MM.1S (cell line): ENCODE data around the gene NADK.
"Not testable (repeated sequence)": the region's sequence is repeated elsewhere in the genome, so short reads cannot be mapped to it uniquely, and the experiment has no call there.

ENCODE experiments used
- DNase-seq: peaks from one replicate; pipeline ENCODE4 v3.0.0-alpha.2; 2015
- H2AFZ ChIP-seq: fragments of 300-600 bp; sonication (generic); 2 replicates; pipeline ENCODE4 v1.6.0; 2016; ENCODE audit warnings: antibody characterized with exemption, low read length
- H3F3A ChIP-seq: fragments of 300-600 bp; sonication (generic); 2 replicates; pipeline ENCODE4 v1.6.1; 2016; ENCODE audit warnings: mild to moderate bottlenecking, antibody characterized with exemption, low read length, moderate library complexity, mixed read lengths; ENCODE audit not compliant: insufficient read depth
- H3K27ac ChIP-seq: fragments of 300-600 bp; sonication (generic); 2 replicates; pipeline ENCODE4 v1.5.1; 2016; ENCODE audit warnings: mild to moderate bottlenecking, low read length
- H3K27me3 ChIP-seq: fragments of 300-600 bp; sonication (generic); replicated peaks from 2 replicates; pipeline ENCODE4 v1.6.0; 2016; ENCODE audit warnings: low read length; ENCODE audit not compliant: insufficient read depth
- H3K36me3 ChIP-seq: fragments of 300-600 bp; sonication (generic); replicated peaks from 2 replicates; pipeline ENCODE4 v1.6.1; 2016; ENCODE audit warnings: mild to moderate bottlenecking, low read length, mixed read lengths; ENCODE audit not compliant: insufficient read depth
- H3K4me1 ChIP-seq: fragments of 300-600 bp; sonication (generic); 2 replicates; pipeline ENCODE4 v1.6.1; 2016; ENCODE audit warnings: low read length, mixed read lengths
- H3K4me2 ChIP-seq: fragments of 300-600 bp; sonication (generic); 2 replicates; pipeline ENCODE4 v1.6.0; 2016; ENCODE audit warnings: low read depth, low read length
- H3K4me3 ChIP-seq: fragments of 300-600 bp; sonication (generic); 2 replicates; pipeline ENCODE4 v1.5.1; 2016; ENCODE audit warnings: low read length, mixed read lengths
- H3K79me2 ChIP-seq: fragments of 300-600 bp; sonication (generic); 2 replicates; pipeline ENCODE4 v1.6.1; 2016; ENCODE audit warnings: mixed run types, low read length, mixed read lengths
- H3K9ac ChIP-seq: fragments of 300-600 bp; sonication (generic); 2 replicates; pipeline ENCODE4 v1.6.1; 2016; ENCODE audit warnings: low read length, mixed read lengths
- H3K9me2 ChIP-seq: fragments of 300-600 bp; sonication (generic); replicated peaks from 2 replicates; pipeline ENCODE4 v1.6.1; 2016; ENCODE audit warnings: mild to moderate bottlenecking, low read length, mixed read lengths; ENCODE audit not compliant: insufficient read depth
- H3K9me3 ChIP-seq: fragments of 300-600 bp; sonication (generic); replicated peaks from 2 replicates; pipeline ENCODE4 v1.6.1; 2016; ENCODE audit warnings: mild to moderate bottlenecking, low read length, mixed read lengths; ENCODE audit not compliant: insufficient read depth
- H4K20me1 ChIP-seq: fragments of 300-600 bp; sonication (generic); 2 replicates; pipeline ENCODE4 v1.6.1; 2016; ENCODE audit warnings: mild to moderate bottlenecking, low read length, moderate library complexity, mixed read lengths; ENCODE audit not compliant: insufficient read depth
- EZH2 ChIP-seq: fragments of 300-600 bp; sonication (generic); optimal IDR thresholded peaks from 2 replicates; pipeline ENCODE3; 2017; ENCODE audit warnings: low read depth, mild to moderate bottlenecking, antibody characterized with exemption, low read length, mixed read lengths
- EZH2phosphoT487 ChIP-seq: fragments of 300-600 bp; sonication (generic); IDR thresholded peaks from 2 replicates; pipeline ENCODE4 v1.6.1; 2018; ENCODE audit warnings: antibody characterized with exemption, low read length
- TF ChIP-seq, protein P1 (sequence below): fragments of 300-600 bp; sonication (generic); IDR thresholded peaks from 2 replicates; pipeline ENCODE4 v1.5.1; 2016; ENCODE audit warnings: antibody characterized with exemption, low read length, mixed read lengths

Gene NADK

DNA sequence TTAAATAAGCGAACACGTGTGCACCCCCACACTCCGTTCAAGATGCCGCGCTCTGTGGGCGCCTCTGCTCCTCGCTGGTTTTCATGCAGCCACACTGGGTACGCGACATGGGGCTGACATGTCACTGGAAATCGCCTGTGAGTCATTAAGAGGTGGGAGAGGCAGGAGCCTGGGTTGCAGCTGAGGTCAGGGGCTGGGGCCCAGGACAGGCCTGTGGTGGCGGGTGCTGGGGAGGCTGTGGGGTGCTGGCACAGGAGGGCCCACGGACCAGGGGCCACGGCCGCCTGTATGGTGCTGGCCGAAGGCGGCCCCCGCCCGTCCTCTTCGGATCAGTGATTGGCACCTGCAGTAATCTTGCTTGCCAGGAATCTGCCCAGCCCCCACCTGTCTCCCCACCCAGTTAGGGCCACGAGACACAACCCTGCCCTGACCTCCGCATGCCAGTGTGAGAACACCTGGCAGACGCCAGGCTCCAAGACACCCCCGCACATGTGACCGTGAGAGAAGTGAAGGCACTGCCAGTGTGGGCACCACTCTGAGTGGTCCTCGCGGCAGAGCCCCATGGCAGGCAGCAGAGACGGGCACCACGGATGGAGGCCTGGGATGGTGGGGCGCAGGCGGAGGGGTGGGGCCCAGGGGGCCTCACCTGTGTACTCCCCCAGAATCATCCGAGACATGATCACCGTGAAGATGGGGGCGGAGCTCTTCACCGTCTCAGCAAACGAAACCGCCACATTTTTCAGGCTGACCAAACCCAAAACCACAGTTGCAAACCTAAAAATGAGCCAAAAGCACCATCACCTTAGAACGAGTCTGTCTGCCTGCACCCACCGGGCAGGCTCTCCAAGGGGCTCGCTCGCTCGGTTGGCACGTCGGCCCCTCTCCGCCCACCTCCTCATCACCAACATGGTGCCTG, 40.3 kb downstream of the NADK start:
- not testable (repeated sequence) for H3K4me1 ChIP-seq, H3F3A ChIP-seq, H3K9me2 ChIP-seq, H3K36me3 ChIP-seq, H3K9me3 ChIP-seq, H3K79me2 ChIP-seq, H3K27me3 ChIP-seq, H3K9ac ChIP-seq, H4K20me1 ChIP-seq, H2AFZ ChIP-seq
- peak overlapping the region; percentile 69; the same call in 1 of the 2 replicates for H3K27ac ChIP-seq
- peak overlapping the region; percentile 27; the same call in 1 of the 2 replicates for H3K4me3 ChIP-seq
- H3K4me2 ChIP-seq = peak overlapping the region; percentile 52; the same call in 1 of the 2 replicates
- DNase-seq = peak; percentile 82

DNA sequence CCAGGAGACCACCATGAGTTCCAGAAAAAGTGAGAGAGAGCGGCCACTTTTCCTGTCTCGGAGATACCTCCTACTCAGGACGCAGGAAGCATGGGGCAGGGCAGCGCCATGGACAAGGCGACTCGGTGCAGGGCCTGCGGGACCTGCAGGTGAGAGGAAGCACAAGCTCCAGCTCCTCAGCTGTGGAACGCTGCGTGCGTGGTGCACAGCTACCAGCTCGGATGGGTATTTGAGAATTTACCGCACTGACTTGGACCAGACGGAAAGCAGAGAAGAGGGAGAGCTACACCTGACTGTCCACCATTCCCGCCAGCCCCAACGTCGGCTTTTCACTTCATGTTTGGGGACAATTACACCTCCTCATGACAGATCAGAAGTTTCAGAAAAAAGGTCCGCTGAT, 45.9 kb downstream of the NADK start:
- no peak overlapping the region for H3K4me3 ChIP-seq
- no peaks in the 10 kb centered on the region for H3K9me2 ChIP-seq
- no peaks in the 10 kb centered on the region for H3K27me3 ChIP-seq
- DNase-seq = no peak
- H4K20me1 ChIP-seq = no peaks in the 10 kb centered on the region
- H3K36me3 ChIP-seq = no peaks in the 10 kb centered on the region
- H3K4me1 ChIP-seq = no peaks in the 10 kb centered on the region
- H3K9ac ChIP-seq = no peak overlapping the region
- H3K27ac ChIP-seq = no peak overlapping the region
- no peak for TF ChIP-seq EZH2phosphoT487
- TF ChIP-seq, protein P1, sequence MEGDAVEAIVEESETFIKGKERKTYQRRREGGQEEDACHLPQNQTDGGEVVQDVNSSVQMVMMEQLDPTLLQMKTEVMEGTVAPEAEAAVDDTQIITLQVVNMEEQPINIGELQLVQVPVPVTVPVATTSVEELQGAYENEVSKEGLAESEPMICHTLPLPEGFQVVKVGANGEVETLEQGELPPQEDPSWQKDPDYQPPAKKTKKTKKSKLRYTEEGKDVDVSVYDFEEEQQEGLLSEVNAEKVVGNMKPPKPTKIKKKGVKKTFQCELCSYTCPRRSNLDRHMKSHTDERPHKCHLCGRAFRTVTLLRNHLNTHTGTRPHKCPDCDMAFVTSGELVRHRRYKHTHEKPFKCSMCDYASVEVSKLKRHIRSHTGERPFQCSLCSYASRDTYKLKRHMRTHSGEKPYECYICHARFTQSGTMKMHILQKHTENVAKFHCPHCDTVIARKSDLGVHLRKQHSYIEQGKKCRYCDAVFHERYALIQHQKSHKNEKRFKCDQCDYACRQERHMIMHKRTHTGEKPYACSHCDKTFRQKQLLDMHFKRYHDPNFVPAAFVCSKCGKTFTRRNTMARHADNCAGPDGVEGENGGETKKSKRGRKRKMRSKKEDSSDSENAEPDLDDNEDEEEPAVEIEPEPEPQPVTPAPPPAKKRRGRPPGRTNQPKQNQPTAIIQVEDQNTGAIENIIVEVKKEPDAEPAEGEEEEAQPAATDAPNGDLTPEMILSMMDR = no peak
- TF ChIP-seq EZH2 = no peak
- H2AFZ ChIP-seq = no peak overlapping the region
- no peak overlapping the region for H3K4me2 ChIP-seq
- no peaks in the 10 kb centered on the region; the same call in 1 of the 2 replicates for H3F3A ChIP-seq
- H3K9me3 ChIP-seq = no peaks in the 10 kb centered on the region
- H3K79me2 ChIP-seq = peaks cover 3% of the 10 kb centered on the region; the same call in 1 of the 2 replicates

DNA sequence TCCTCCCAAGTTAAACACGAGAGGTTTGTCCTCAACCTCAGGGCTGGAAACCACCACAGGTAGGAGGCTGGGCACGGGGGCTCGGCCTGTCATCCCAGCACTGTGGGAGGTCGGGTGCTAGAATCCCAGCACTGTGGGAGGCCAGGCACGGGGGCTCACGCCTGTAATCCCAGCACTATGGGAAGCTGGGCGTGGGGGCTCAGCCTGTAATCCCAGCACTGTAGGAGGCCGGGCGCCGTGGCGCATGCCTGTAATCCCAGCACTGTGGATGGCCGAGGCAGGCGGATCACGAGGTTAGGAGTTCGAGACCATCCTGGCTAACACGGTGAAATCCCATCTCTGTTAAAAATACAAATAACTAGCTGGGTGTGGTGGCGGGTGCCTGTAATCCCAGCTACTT, 47.4 kb downstream of the NADK start:
- no peaks in the 10 kb centered on the region; the same call in 1 of the 2 replicates for H3F3A ChIP-seq
- TF ChIP-seq, protein P1 = no peak
- no peaks in the 10 kb centered on the region for H3K9me2 ChIP-seq
- no peaks in the 10 kb centered on the region for H3K36me3 ChIP-seq
- no peak overlapping the region for H3K9ac ChIP-seq
- no peak overlapping the region for H2AFZ ChIP-seq
- DNase-seq = no peak
- peaks cover 3% of the 10 kb centered on the region; the same call in 1 of the 2 replicates for H3K79me2 ChIP-seq
- no peak overlapping the region for H3K4me2 ChIP-seq
- no peaks in the 10 kb centered on the region for H3K4me1 ChIP-seq
- no peaks in the 10 kb centered on the region for H4K20me1 ChIP-seq
- no peak overlapping the region for H3K4me3 ChIP-seq
- no peak overlapping the region for H3K27ac ChIP-seq
- no peaks in the 10 kb centered on the region for H3K27me3 ChIP-seq
- H3K9me3 ChIP-seq = no peaks in the 10 kb centered on the region

DNA sequence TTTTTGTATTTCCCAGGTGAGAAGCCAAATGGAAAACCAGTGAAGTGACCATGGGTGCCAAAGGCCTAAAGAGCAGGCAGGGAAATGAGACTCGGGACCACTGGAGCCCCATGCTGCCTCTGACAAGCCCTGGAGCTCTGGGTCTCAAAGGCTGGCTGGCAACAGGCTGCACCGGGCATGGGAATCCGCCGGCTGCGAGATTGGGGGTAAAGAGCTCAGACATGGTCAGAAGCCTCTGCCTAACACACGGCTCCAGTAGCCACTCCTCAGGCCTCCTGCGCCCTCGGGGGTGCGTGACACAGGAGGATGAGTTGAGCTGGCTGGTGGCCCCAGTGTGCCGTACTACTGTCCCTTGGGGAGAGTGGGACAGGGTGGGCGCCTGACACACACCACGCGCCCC, 48.0 kb downstream of the NADK start:
- not testable (repeated sequence) for H3K79me2 ChIP-seq, H3K27ac ChIP-seq, H3K4me1 ChIP-seq, H4K20me1 ChIP-seq, H3K9me3 ChIP-seq, H3K9me2 ChIP-seq, H3F3A ChIP-seq, H3K4me2 ChIP-seq, DNase-seq, H3K27me3 ChIP-seq, H2AFZ ChIP-seq, H3K9ac ChIP-seq, H3K36me3 ChIP-seq, H3K4me3 ChIP-seq

DNA sequence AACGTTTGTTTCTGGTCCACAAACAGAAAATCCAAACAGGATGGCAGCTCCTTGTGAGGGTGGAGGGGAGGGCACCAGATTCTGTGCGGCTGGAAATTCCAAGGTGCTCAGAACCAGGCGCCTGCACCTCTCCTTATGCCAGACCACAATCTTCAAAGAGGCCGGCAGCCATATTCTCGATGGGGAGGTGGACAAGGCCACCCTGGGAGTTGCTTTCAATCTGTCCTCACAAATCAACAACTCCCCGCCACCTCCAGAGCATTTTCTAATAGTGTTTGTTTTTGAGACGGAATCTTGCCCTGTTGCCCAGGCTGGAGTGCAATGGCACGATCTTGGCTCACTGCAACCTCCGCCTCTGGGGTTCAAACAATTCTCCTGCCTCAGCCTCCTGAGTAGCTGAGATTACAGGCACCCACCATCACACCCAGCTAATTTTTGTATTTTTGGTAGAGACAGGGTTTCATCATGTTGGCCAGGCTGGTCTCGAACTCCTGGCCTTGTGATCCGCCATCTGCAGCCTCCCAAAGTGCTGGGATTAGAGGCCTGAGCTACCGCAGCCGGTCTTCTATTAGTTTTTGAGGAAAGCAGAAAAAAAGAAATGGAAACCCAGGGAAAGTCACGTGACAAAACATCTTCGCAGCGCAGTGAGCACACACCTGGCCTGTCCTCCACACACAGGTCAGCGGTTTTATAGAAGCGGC, 49.0 kb downstream of the NADK start:
- H3F3A ChIP-seq, H3K9me3 ChIP-seq, H3K79me2 ChIP-seq, H3K4me1 ChIP-seq, H3K27me3 ChIP-seq, DNase-seq, H3K4me2 ChIP-seq, H4K20me1 ChIP-seq, H3K9me2 ChIP-seq, H3K9ac ChIP-seq, H2AFZ ChIP-seq, H3K36me3 ChIP-seq, H3K27ac ChIP-seq, H3K4me3 ChIP-seq: not testable (repeated sequence)

DNA sequence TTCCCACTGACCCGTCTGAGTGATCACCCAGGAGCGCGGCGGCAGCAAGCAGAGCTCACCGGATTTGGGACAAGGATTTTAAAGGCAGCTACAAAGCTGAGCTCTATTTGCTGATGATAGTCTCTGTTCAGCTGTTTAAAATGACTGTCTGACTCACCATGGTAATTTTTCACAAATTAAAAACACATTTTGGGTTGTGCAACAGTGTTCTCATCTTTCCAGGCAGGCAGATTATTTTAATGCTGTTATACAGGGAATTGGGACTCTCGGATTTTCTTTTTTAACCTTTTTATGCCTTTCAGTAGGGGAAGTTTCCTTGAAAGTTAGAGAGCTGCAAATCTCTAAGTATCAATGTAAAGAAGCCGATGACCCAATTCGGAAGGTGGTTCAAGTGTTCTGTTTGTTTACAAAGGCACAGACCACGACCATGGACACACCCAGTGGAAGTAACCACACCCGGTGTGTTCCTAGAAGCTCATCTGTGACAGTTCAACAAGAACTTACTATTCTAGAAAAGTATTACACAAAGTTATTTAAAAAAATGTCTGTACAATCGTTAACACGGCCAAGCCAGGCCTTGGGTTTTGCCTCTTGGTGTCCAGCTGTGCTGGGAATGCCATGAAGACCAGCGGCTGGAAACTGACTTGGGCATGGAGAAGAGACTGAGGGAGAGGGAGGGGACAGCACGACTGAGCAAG, 49.8 kb downstream of the NADK start:
- H2AFZ ChIP-seq, H3K9me3 ChIP-seq, DNase-seq: not testable (repeated sequence)

More for the DNA sequence above, 49.8 kb downstream of the NADK start:
- not testable (repeated sequence) for H3K79me2 ChIP-seq, H3F3A ChIP-seq, H4K20me1 ChIP-seq, H3K9me2 ChIP-seq, H3K4me3 ChIP-seq, H3K4me1 ChIP-seq, H3K4me2 ChIP-seq, H3K36me3 ChIP-seq, H3K27ac ChIP-seq, H3K9ac ChIP-seq, H3K27me3 ChIP-seq
